Stimulated activated CD8-positive, alpha-beta memory T cell treated with anti-CD3 and anti-CD28 coated beads, Interleukin-4, amount 100 ng/mL, for 4 hours (primary cell): ENCODE data around the gene FAXDC2.
"Not testable (repeated sequence)": the region's sequence is repeated elsewhere in the genome, so short reads cannot be mapped to it uniquely, and the experiment has no call there.

Experiments used
- DNase-seq, 2 donors: peaks; one replicate each; pipeline ENCODE4 v3.0.0-alpha.2; 2020; ENCODE audit warnings: low read depth in 2 of 2, low spot score in 1 of 2

FAXDC2 gene

DNA sequence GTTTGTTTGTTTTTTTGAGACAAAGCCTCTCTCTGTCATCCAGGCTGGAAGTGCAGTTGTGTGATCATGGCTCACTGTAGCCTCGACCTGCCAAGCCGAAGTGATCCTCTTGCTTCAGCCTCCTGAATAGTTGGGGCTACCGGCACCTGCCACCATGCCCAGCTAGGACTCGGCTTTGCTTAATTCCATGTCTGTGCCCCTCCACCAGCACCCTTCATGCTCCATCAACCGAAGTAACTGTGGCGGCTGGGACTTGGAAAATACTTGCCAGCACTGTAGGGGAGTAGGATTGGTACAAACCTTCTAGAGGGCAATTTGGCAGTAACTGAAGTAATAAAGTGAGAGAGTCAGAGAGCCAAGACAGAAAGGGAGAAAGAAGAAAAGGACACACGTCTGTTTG, 19.0 kb downstream of the FAXDC2 start:
- no peak for DNase-seq

DNA sequence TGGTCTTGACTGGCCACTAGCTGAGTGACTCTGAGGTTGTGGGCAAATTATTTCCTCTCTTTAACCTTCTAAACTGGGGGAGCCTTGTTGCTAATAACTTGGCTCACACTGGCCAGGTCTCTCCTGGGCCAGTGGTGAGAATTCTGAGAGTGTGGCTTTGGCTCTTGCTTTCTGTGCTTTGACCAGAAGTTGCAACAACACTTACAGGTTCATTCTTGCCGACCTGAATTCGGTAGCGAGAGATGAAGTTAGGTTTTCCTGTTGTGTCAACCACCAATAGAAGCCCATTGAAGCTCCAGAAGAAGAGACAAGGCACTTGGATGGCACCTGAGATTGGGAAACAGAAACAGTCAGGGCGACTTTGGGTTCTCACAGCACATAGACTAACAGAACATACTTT, 19.8 kb downstream of the FAXDC2 start:
- DNase-seq, result no peak

DNA sequence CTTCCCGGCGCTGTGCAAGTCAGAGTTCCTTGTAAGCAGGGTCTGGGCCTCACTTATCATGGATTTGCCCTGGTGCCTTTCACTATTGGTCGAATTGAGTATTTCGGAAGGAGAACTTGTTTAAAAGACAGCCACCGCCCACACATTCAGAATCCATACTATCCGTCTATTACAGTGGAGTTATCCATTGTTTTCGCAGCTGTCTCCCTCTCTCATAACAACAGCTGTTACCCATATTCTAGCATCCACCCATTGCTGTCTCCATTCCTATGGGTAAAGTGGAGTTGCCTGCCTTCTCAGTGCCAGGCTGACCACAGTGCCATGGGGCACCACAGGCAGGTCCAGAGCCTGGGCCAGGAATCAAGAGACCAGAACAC, 20.2 kb downstream of the FAXDC2 start:
- DNase-seq, result no peak

DNA sequence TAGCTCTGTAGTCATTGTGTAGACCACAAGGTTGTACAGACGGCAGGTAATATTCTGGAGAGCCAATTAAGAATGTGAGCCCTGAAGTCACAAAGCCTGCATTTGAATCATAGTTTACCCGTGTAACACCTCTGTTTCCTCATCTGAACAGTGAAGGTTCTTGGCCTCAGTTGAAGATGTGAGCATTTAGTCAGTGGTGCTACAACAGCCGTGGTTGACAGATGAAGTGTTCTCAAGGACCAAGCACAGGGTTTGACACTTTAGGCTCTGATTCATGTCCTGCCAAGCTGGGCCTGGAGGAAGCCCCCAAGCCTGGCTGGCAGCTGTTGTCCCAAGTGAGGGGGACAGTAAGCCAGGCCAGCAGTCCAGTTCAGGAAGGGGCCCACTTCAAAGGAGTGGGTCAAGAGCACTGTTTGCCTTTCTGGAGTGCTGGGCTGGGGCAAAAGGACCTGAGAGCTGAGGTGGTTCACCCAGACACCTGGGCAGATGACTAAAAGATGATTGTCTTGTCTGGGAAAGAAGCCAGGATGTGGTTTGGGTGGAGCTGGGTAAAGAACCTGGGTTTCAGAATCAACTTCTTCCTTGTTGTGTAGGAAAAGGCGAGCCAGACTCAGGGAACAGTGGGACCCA, 20.7 kb downstream of the FAXDC2 start:
- DNase-seq, result no peak

DNA sequence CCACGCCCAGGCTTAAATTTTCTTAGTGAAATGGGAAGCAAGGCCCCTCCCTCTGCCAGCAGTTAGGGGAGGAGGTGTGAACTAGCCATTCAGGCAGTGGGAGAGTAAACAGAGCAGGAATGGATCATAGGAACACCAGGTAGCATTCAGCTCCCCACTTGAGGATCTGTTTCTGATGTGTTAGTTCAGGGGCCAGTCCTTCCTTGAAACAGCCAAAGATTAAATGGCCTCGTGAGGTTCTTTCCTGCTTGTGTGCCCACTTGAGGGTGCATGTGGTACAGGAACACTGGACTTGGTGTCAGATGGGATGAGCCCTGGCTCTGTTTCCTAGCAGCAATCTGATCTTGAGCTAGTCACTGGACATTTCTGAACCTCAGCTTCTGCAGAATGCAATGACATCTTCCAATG, 21.2 kb downstream of the FAXDC2 start:
- DNase-seq, result no peak

DNA sequence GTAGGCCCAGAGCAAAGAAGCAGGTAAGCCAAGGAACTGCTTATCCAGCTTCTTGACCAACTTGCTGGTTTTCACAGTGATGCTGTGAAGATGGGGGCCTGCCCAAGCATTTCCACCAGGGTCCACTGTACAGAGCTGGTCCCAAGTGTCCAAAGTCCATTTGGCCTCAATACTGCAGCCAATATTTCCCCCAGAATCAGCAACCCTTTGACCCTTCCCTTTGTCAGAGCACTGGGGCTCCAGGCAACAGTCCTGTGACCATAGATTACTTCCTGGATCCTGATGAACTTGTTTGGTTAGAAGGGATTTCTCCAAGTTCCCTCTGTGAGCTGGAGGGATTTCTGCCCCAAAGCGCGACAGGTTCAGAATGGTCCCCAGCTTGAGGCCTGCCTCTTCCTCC, 26.3 kb downstream of the FAXDC2 start:
- no peak for DNase-seq

DNA sequence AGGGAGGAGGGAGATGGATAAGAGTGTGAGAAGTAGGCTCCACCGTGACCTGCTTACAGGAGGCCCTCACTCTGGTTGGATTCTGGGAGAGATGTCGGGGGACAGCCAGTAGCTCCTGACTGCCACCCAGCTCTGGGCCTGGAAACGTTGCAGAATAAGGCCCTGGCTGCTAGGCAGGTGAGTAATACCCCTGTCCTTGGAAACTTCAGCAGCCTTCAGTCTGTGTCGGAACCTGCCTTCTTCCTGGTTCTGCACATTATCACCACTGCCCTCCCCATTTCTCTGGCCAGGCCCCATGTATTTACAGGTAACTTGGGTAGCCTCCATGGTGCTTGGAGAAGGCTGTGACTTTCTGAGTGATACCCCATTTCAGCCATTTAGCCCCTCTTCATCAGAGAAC, 26.8 kb downstream of the FAXDC2 start:
- DNase-seq, result no peak

DNA sequence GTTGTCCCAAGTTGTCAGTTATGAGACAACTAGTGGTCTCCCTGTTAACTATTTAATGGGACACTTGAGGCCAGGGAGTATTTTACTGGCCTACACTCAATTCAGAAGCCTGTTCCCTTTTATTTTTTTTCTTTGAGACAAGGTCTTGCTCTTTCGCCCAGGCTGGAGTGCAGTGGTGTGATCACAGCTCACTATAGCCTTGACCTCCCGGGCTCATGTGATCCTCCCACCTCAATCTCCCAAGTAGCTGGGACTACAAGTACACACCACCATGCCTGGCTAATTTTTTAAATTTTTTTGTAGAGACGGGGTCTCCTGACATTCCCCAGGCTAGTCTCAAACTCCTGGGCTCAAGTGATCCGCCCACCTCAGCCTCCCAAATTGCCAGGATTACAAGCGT, 27.5 kb downstream of the FAXDC2 start:
- DNase-seq, result not testable (repeated sequence)

DNA sequence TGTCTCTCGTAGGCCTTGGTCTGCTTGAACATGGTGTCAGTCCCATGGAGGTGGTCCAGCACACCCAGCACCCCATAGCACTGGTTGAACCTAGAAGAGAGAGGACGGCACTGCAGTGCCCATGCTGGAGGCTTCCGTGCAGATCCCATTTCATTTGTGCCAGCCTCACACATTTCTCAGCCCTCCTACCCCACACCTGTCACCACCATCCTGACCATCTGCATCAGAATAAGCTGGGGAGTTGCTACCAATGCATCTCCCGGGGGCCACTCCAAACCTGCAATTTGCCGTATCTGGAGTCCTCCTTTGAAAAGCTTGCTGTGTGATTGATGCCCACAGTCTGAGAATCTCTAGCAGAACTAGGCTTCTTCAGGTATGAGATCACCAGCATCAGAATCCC, 30.0 kb downstream of the FAXDC2 start:
- no peak for DNase-seq

DNA sequence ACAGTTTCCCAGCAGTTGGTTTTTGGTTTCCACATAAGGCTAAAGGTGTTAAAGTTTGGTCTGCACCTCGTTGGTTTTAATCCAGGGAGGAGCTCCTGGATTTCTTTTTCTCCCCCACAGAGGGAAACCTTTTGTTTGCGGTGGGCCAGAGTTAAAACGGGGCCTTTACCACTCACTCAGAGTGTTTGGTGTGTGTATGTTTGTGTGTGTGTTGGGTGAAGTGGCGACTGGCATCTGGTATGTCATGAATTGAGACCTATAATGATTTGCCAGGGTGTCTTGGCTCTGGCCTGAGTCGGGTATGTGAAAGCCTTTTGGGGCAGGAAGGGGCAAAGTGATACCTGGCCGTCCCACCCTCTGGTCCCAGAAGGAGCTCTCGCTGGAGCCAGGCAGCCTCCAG, 30.9 kb downstream of the FAXDC2 start:
- DNase-seq, result no peak

DNA sequence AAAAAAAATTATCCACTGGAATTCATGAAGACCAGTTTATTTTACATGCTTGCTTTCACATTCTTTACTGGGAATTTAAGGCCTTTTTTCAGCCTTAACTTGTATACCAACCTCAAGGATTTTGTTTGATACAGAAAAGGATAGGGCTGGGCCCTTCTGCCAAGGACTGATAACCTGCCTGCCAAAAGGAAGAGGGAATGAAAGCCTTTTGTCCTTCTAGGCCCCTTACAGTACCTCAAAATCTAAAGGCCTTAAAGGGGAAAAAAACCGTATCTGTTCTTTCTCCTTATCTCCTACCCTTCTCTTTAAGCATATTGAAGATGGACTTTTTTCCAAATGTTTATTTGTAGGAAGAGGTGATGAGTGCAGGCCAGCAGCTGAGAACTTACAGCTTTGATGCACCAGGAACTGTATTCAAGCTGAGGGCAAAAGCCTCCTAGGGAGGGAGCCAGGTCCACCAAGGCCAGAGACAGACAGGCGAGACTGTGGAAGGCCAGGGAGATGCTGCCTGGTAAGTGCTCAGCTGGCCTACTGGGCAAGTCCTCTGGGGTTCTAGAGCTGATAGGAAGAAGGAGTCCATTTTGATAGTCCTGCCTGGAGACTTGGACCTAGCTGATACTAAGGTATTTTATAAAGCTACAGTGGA, 31.8 kb downstream of the FAXDC2 start:
- no peak for DNase-seq

DNA sequence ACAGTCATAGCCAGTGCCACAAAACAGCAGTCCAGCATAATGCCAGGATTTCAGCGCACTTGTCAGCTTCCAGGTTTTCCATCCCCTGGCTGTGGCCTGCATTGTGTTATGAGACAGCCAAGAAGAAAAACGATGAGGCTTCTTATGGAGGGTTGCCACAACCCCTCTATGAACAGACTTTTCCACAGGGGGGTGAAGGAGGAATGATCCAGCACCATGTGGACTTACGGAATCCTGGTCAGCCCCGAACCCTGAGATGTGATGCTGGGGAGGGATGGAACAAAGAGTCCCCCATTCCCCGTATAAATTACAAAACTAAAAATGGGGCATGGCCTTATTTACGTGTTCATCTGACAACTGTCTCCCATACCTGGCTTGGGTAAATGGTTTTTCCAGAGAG, 32.6 kb downstream of the FAXDC2 start:
- DNase-seq, result no peak

DNA sequence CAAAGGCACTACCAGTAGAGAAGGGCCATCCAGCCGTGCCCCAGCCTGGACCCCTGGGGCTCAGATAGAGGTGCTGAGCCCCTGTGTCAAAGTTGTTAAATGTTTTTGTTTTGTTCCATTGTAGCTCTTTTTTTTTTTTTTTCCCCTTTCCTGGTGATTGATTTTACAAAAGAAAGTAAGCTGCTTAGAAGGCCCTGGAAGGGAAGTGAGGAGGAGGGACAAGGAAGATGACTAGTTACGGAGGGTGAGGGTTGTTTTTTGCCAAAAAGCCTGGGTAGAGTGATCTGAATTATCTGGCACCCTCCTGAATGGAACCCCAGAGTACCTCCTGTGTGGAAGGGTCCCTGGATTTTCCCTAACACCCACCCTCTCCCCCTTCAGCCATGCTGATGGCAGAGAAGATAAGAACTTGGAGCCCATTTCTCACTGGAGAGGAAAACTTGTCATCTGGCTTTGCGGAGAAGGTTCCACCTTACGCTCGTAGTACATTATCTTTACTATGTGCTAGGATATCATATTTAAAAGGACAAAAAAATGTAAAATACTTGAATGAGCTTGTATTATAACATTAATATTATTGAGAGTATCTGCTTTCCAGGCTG, 33.4 kb downstream of the FAXDC2 start:
- no peak for DNase-seq

DNA sequence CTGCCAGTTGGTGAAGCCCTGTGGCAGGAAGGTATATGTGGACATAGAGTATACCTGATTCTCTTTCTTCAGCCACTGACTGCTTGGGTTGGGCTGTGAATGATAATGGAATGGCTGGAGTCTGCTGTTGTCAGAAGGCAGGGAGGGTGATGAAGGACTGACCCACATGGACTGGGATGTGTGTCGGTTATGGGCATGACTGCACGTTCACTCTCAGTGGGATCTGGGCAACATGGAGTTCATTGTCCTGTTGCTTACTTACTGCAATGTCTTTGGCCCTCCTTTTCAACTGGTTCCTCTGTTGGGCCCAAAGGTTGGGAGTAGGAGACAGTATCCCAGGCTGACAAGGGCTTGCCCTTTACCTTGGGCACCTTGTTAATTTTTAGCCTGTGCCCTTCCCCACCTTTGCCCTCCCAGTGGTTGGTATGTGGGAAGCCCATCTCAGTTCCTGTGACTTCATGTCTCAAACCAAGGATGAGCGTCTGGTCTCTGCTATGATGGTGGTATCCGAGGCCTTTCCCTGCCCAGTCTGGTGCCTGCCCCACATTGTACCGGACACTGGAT, 34.6 kb downstream of the FAXDC2 start:
- no peak for DNase-seq

DNA sequence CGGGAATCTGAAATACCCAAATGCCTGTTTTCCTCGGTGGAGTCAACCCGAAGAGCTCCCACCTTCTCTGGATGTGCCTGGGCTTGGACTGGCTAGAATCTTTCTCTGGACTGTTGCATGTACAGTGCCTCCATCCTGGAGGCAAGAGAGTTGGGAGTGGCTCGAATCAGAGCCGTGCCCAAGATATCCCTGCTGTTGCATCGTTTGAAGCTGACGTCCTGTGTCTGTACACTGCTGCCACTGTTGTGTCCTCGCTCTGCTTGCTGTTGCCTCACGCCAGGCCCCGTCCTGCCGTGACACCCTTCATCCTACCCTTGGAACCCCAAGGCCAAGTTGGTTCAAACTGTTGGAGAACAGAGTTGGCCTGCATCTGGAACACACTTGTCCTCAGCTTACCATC, 35.4 kb downstream of the FAXDC2 start:
- DNase-seq, result no peak

DNA sequence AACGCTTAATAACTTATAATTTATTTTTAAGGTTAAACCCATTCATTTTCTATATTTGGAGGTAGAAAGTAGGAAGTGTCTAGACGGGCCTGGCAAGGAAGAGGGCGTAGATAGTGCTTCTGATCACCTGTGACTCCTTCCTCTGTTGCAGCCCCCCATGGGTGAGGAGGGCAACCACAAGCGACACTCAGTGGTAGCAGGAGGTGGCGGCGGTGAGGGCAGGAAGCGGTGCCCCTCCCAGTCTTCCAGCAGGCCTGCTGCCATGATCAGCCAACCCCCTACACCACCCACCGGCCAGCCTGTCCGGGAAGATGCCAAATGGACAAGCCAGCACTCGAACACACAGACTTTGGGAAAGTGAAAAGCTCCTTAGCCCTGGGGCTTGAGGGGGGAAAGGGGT, 36.7 kb downstream of the FAXDC2 start:
- DNase-seq, result peak in 1 of 2 donors; percentile 13

DNA sequence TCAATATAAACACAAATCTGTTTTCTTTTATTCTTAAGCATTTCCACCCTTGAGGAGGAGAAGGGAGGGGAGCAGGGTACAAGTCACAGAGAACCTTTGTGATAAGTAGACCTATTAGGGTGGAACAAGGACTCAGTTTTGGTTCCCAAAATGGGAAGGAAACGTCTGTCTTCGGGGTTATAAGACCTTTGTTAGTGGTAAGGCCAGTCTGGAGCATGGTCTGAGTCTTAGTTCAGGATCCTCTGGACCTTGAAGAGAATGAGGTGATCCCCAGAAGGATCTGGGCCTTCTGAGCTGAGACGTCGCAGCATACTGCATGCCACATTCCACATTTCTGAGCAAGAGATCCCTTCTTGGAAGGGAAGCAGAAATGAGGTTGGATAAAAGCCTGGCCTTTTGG, 37.2 kb downstream of the FAXDC2 start:
- DNase-seq, result no peak

DNA sequence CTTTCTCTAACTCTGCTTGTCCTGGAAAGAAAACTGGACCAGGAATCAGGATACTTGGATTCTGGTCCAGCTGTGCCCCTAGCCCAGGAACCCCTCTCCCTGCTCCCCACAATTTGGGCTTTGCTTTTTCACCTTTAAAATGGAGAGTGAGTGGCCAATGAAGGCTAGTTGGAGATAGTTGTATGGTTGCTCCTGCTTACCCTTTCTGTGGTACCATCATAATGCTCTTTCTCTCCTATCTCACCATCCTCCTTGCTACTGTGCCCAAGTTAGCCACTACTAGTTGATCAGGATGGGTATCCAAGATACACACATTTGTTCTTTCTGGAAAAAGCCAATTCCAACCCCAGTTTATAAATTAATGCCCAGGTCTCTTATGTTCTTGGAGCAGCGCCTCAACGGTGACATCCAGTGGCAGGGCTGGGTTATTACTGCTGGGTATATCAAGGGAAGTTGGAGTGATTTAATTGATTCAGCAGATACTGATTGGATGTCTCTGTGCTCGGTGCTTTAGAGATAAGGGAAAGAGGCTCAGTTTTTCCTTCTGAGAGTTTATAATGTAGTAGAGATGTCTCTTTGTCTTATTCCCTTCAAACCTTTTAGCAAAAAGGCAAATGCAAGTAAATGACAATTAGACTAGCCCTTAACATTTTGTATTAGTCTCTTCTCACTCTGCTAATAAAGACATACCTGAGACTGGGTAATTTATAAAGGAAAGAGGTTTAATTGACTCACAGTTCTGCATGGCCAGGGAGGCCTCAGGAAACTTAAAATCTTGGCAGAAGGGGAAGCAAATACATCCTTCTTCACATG, 38.5 kb downstream of the FAXDC2 start:
- DNase-seq, result peak; percentile 24 to 33

DNA sequence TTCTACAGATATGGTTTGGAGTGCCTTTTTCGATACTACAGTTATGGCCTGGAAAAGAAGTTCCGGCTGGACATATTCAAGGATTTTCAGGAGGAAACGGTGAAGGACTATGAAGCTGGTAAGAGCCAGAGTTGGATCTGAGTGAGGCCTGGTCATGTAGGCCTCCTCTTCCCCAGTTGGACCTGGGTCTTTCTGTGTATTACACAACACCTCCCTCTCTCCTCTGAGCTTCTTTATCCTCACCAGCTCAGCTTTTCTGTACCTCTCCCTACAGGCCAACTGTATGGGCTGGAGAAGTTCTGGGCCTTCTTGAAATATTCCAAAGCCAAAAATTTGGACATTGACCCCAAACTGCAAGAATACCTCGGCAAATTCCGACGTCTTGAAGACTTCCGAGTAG, 39.2 kb downstream of the FAXDC2 start:
- DNase-seq, result no peak

DNA sequence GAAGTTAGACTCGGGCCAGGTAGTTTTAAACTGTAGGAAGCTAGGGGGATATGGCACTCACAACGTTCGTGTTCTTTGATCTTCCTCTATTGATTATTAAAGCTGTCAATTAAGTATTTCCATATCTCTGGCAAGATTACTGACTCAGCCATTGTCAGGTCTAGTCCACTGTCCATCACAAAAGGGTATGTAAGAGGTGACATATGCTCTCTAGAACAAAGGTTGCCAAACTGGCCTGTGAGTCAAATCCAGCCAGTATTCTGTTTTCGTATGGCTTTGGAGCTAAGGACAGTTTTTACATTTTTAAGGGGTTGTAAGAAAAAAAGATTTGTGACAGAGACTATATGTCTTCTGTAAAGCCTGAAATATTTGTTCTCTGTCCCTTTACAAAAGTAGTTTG, 44.2 kb downstream of the FAXDC2 start:
- DNase-seq, result no peak

DNA sequence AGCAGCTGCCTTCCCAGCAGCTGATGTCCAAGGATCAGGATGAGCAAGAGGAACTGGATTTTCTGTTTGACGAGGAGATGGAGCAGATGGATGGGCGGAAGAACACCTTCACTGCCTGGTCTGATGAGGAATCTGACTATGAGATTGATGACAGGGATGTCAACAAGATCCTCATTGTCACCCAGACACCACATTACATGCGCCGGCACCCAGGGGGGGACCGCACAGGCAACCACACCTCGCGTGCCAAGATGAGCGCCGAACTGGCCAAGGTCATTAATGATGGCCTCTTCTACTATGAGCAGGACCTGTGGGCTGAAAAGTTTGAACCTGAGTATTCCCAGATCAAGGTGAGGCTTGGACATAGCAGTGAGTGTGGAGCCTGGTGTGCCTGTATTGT, 48.4 kb downstream of the FAXDC2 start:
- DNase-seq, result no peak

DNA sequence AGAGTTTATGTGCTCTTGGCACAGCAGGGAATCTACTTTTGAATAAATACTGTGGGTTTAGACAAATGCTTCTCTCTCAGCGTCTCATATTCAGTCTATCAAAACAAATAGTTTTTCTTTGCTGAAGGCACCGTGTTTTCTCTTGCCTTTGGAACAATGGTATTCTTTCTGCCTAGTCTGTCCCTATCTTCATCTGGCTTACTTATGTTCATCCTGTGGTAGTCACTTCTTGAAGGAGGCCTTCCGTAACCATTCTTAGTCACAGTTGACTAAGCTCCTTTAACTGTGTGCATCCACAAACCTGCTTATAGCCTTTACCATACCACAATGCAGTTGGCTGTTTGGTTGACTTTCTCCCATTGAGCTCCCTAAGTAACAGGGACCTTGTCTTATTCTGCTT, 49.3 kb downstream of the FAXDC2 start:
- DNase-seq, result no peak
